HG03469 (cell line): Measurements from ENCODE around the gene NMT2.

ENCODE experiments used
- ATAC-seq: cut with Tn5 transposase; IDR thresholded peaks from one replicate; pipeline ENCODE4 v1.9.1; 2021; ENCODE audit warnings: mild to moderate bottlenecking, moderate library complexity, moderate number of reproducible peaks; ENCODE audit not compliant: unreplicated experiment

The NMT2 gene

GRCh38 chr10:15103513-15103912 lies 65.0 kb downstream of the NMT2 start:
- no peak for ATAC-seq

GRCh38 chr10:15099886-15100285 lies 68.6 kb downstream of the NMT2 start:
- no peak for ATAC-seq

- peak; percentile 68 for ATAC-seq
Measured at GRCh38 chr10:15097011-15097812, 71.3 kb downstream of the NMT2 start, which contains the start of gene RPP38. Gene RPP38 (plus strand): TSS chr10:15097355. CDS start chr10:15103315, 5,960 bp downstream.

- peak; percentile 6 for ATAC-seq
Measured at GRCh38 chr10:15096661-15097010, 71.9 kb downstream of the NMT2 start.

GRCh38 chr10:15092855-15093408 lies 75.6 kb downstream of the NMT2 start:
- no peak for ATAC-seq

GRCh38 chr10:15091418-15091817 lies 77.1 kb downstream of the NMT2 start:
- no peak for ATAC-seq

- peak; percentile 97 for ATAC-seq
Measured at GRCh38 chr10:15088428-15089261, 79.8 kb downstream of the NMT2 start, which contains the start of gene ACBD7. Gene ACBD7 (minus strand): TSS chr10:15088776. CDS start chr10:15088728, 48 bp downstream.

- ATAC-seq: no peak
Measured at GRCh38 chr10:15084502-15084922, 84.0 kb downstream of the NMT2 start.

- ATAC-seq: no peak
Measured at GRCh38 chr10:15083674-15084501, 84.6 kb downstream of the NMT2 start.

GRCh38 chr10:15075421-15075820 lies 93.1 kb downstream of the NMT2 start:
- ATAC-seq: no peak

- no peak for ATAC-seq
Measured at GRCh38 chr10:15072358-15072757, 96.1 kb downstream of the NMT2 start.

- ATAC-seq: no peak
Measured at GRCh38 chr10:15069230-15069629, 99.3 kb downstream of the NMT2 start.

GRCh38 chr10:15068802-15069201 lies 99.7 kb downstream of the NMT2 start:
- no peak for ATAC-seq

- no peak for ATAC-seq
Measured at GRCh38 chr10:15067154-15067553, 101.3 kb downstream of the NMT2 start.

GRCh38 chr10:15060638-15061037 lies 107.9 kb downstream of the NMT2 start:
- ATAC-seq: no peak

GRCh38 chr10:15059914-15060313 lies 108.6 kb downstream of the NMT2 start:
- ATAC-seq: no peak

- ATAC-seq: no peak
Measured at GRCh38 chr10:15058689-15059088, 109.8 kb downstream of the NMT2 start.
